Left ventricle myocardium superior (tissue), 1 donor: ENCODE measurements around the gene FCN1. TPM values are rescaled to one million over a fixed set of nuclear protein-coding genes. Genes with fewer than 3 reads are reported as not detected.
"Not testable (repeated sequence)": the region's sequence is repeated elsewhere in the genome, so short reads cannot be mapped to it uniquely, and the experiment has no call there.

Experiments
- ATAC-seq: fragments of 200-7000 bp; cut with Tn5 transposase; one replicate; pipeline ENCODE4 v1.9.1; 2020; ENCODE audit warnings: mild to moderate bottlenecking, moderate library complexity
- DNase-seq: peaks from one replicate; pipeline ENCODE4 v3.0.0-alpha.2; 2020
- intact Hi-C: fragments of 100-400 bp; cut with micrococcal nuclease; formaldehyde crosslinking; loops from one replicate; pipeline ENCODE4 v1.11.0; 2022
- long read RNA-seq: library from polyadenylated mRNA; unstranded; transcript quantifications from one replicate; pipeline ENCODE4 v2.0.0, GENCODE V29; 2021
- total RNA-seq: library from RNA; stranded (reverse); fragmentation: NEBNext Ultra II Directional; extraction: Animal tissue kit (Norgen Biotek cat#: 25700); gene quantifications from one replicate; pipeline ENCODE4 v1.2.1, GENCODE V29; 2021
- donor health status: DM: no; HTN: yes; CAD: no; lungs with severe emphysema.

Gene FCN1
- 5.7 TPM for total RNA-seq
- long read RNA-seq, partial matches to known transcripts = 0 of 6 reads
- long read RNA-seq, other reads (novel, unspliced or antisense) = 3 of 6 reads

- intact Hi-C loops = no loop called here
- ATAC-seq (peak; percentile 26), DNase-seq (no peak)
Measured at GRCh38 chr9:134917431-134918373, at the start of gene FCN1. FCN1 (minus strand) TSS chr9:134917912; CDS start chr9:134917871, 41 bp downstream.

- ATAC-seq (no peak), DNase-seq (no peak)
- intact Hi-C loops = no loop called here
Measured at GRCh38 chr9:134966697-134967546, 49.2 kb upstream of the FCN1 start.

- intact Hi-C loops = no loop called here
- no peak for DNase-seq
Measured at GRCh38 chr9:134966270-134966669, 48.6 kb upstream of the FCN1 start.

DNA sequence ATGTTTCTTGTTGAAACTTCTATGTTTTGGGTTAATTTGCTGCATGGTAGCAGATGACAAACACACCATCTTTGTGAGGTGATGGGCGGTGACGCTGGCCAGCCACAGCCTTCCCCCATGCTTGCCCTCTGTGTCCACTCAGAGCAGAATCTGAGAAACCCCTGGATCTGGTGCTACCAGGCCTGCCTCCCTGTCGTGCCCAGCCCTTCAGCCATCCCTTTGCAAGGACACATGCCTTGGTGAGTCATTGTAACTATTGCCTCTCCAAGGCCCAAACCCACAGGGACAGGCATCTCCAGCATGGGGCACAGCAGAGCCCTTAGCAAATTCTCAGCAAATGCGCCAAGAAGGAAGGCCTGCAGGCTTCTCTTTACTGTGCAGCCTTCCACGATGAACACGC lies 48.1 kb upstream of the FCN1 start:
- ATAC-seq = no peak
- intact Hi-C loops = no loop called here
- no peak for DNase-seq

More at GRCh38 chr9:134966270-134966669, 48.6 kb upstream of the FCN1 start:
- no peak for ATAC-seq

DNA sequence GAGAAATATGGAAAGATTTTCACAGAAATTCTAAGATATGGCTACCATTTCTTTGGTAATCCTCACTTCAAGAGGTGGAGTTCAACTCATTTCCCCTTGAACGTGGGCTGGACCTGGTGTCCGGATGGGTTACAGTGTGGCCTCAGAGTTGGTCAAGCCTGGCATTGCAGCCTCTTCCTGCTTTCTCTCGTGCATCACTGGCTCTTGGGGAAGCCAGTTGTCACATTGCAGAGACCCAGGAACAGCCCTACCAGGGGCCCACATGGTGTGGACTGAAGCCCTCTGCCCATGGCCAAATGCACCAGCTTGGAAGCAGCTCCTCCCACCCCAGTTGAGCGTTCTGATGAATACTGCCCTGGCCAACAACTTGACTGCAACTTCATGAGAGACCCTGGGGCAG lies 47.7 kb upstream of the FCN1 start:
- no peak for DNase-seq
- no peak for ATAC-seq
- intact Hi-C loops = no loop called here

- intact Hi-C loops = no loop called here
- ATAC-seq (no peak), DNase-seq (no peak)
Measured at GRCh38 chr9:134964271-134965055, 46.8 kb upstream of the FCN1 start.

- ATAC-seq (no peak), DNase-seq (no peak)
- intact Hi-C loops = no loop called here
Measured at GRCh38 chr9:134963546-134963945, 45.8 kb upstream of the FCN1 start.

DNA sequence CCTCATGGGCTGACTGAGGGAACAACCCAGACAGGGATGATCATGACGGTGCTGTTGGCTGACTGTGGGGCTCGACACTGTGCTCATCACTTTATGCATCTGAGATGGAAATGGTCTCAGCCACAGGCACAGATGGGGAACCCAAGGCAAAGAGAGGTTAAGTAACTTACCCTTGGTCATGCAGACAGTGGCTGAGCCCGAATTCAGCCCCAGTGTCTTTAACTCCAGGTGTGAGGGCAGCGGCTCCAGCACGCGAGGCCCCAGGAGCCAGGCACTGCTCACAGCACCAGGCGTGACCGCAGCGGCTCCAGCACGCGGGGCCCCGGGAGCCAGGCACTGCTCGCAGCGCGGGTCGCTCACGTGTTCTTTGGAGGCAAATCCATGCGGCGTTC lies 45.3 kb upstream of the FCN1 start:
- intact Hi-C loops = no loop called here
- no peak for ATAC-seq
- no peak for DNase-seq

GRCh38 chr9:134962065-134962972 lies 44.6 kb upstream of the FCN1 start:
- intact Hi-C loops = no loop called here
- DNase-seq = no peak

DNA sequence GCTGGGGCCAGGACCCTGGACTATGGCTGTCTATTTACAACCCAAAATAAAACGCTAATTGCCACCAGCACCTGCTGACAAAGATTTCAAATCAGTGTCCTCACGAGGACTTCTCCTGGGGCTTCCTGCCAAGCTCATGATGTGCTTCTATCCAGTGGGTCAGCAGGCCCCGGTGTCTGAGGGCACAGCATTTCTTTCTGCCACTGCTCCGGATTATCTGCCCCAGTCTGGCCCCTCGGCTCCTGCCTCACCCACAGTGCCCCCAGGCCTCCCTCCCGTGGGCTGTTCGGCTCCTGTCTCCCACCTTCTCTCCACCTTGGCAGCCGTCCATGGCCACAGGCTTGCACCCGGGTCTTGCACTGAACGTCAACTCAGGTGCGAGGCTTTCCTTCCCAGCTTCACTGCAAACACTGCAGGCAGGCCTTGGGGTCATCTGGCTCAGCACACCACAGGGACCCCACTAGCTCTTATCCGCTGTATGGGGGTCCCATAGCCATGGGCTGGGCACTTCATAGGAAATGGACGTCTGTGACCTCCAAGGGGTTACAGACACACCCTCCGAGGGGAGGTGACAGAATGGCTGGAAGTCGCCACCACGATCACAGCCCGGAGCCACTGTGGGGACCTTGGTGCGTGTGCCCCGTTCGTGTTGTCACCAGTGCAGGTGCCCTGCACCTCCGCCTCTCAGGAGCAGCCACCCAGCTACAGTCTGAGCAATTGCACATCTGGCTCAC lies 43.8 kb upstream of the FCN1 start:
- ATAC-seq (peak; percentile 68), DNase-seq (peak; percentile 47)
- intact Hi-C loops = no loop called here

More at GRCh38 chr9:134962065-134962972, 44.6 kb upstream of the FCN1 start:
- peak; percentile 34 for ATAC-seq

DNA sequence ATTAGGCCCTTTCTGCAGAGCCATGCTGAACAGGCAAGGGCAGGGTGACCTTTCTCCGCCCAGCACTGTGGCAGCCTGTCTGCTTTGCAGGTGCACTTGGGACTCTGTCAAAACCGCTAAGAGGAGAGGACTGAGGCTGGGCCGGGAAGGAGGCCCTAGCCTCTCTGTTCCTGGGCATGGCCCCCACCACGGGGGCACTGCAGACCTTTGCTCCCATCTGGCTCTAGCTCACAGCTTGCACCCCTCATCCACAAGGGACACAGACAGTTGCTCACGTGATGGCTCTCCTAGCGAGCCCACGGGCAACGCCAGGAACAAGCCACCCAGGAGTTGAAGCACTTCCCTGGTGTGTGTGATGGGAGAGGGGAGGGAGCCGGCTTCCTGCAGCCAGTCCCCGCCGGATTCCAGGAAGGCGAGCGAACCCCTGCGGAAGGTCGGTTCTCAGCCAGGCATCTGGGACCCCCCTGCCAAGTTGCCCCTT lies 43.0 kb upstream of the FCN1 start:
- DNase-seq (no peak), ATAC-seq (peak; percentile 61)
- intact Hi-C loops = no loop called here

GRCh38 chr9:134959971-134960310 lies 42.2 kb upstream of the FCN1 start:
- ATAC-seq (no peak), DNase-seq (no peak)
- intact Hi-C loops = no loop called here

GRCh38 chr9:134959126-134959970 lies 41.6 kb upstream of the FCN1 start:
- no peak for DNase-seq
- ATAC-seq = no peak
- intact Hi-C loops = no loop called here

GRCh38 chr9:134957945-134958227 lies 40.2 kb upstream of the FCN1 start:
- no peak for DNase-seq
- intact Hi-C loops = no loop called here
- ATAC-seq = no peak

GRCh38 chr9:134957165-134957944 lies 39.6 kb upstream of the FCN1 start:
- ATAC-seq (no peak), DNase-seq (no peak)
- intact Hi-C loops = no loop called here

GRCh38 chr9:134956387-134956786 lies 38.7 kb upstream of the FCN1 start:
- DNase-seq, intact Hi-C loops, ATAC-seq: not testable (repeated sequence)
